B cell (primary cell): Measurements from ENCODE around the gene ESR2. TPM values are rescaled to one million over a fixed set of nuclear protein-coding genes. Genes with fewer than 3 reads are reported as not detected.

Experiments used
- ATAC-seq: fragments of 200-7000 bp; cut with Tn5 transposase; one replicate; pipeline ENCODE4 v1.10.0; 2021; ENCODE audit warnings: low read depth, mild to moderate bottlenecking, moderate number of reproducible peaks, moderate library complexity
- CTCF ChIA-PET: fragments of 350-600 bp; sonication (Branson Sonifier 250); formaldehyde crosslinking; loops from one replicate; lab custom pipeline; 2021; ENCODE audit warnings: antibody characterized with exemption, inconsistent platforms; lab: Charles Lee
- POLR2A ChIA-PET: fragments of 350-600 bp; sonication (Branson Sonifier 250); formaldehyde crosslinking; loops from one replicate; lab custom pipeline; 2021; ENCODE audit warnings: antibody characterized with exemption; lab: Charles Lee
- DNase-seq: peaks from one replicate; pipeline ENCODE4 v3.0.0; 2013
- H2AFZ ChIP-seq: 2 replicates; pipeline ENCODE4 v1.6.1; 2012; ENCODE audit warnings: mild to moderate bottlenecking, low read depth, low read length; ENCODE audit not compliant: insufficient read depth, poor library complexity, severe bottlenecking
- H3K27ac ChIP-seq, 2 donors: 1 replicate in 1 of 2; 2 replicates in 1 of 2; pipeline ENCODE4 v1.5.1; 2012 to 2013; ENCODE audit warnings: low read length in 2 of 2, mild to moderate bottlenecking in 2 of 2, moderate library complexity in 1 of 2
- H3K27me3 ChIP-seq, 4 experiments: fragments of 200-600 bp in 1 of 4; sonication (generic) in 1 of 4; replicated peaks in 1 of 4; 1 replicate in 2 of 4; 2 replicates in 2 of 4; pipeline versions ENCODE4 v1.6.1 to v1.7.0; 2013 to 2016; ENCODE audit warnings: low read length in 3 of 4, mild to moderate bottlenecking in 2 of 4, mixed read lengths in 1 of 4, moderate library complexity in 1 of 4; ENCODE audit not compliant: insufficient read depth in 4 of 4, control insufficient read depth in 3 of 4; ENCODE audit errors: control extremely low read depth in 1 of 4
- H3K36me3 ChIP-seq, 2 experiments: replicated peaks in 1 of 2; 1 replicate in 1 of 2; 2 replicates in 1 of 2; pipeline versions ENCODE4 v1.6.1 to v1.7.1; 2013; ENCODE audit warnings: low read length in 1 of 2; ENCODE audit not compliant: insufficient read depth in 2 of 2, control insufficient read depth in 1 of 2; ENCODE audit errors: control extremely low read depth in 1 of 2, extremely low read depth in 1 of 2
- H3K4me1 ChIP-seq, 2 donors: fragments of 200-600 bp in 1 of 2; sonication (generic) in 1 of 2; 1 replicate in 1 of 2; 2 replicates in 1 of 2; pipeline versions ENCODE4 v1.5.1 to v1.6.1; 2013 to 2017; ENCODE audit warnings: low read length in 2 of 2; ENCODE audit not compliant: control insufficient read depth in 2 of 2, insufficient read depth in 2 of 2
- H3K4me2 ChIP-seq: replicated peaks from 2 replicates; pipeline ENCODE3; 2012; ENCODE audit warnings: mild to moderate bottlenecking, low read depth, low read length; ENCODE audit not compliant: poor library complexity, severe bottlenecking
- H3K4me3 ChIP-seq, 5 experiments: fragments of 200-600 bp in 1 of 5; sonication (generic) in 1 of 5; 1 replicate in 3 of 5; 2 replicates in 2 of 5; pipeline versions ENCODE4 v1.5.1 to v1.7.0; 2011 to 2016; ENCODE audit warnings: low read length in 4 of 5, mild to moderate bottlenecking in 4 of 5, low read depth in 2 of 5, control low read depth in 1 of 5, moderate library complexity in 1 of 5; ENCODE audit not compliant: insufficient read depth in 1 of 5; ENCODE audit errors: control extremely low read depth in 1 of 5, extremely low read depth in 1 of 5
- H3K79me2 ChIP-seq: fragments of 200-600 bp; sonication (generic); one replicate; pipeline ENCODE4 v1.6.0; 2016; ENCODE audit warnings: low read length; ENCODE audit not compliant: control insufficient read depth, insufficient read depth
- H3K9ac ChIP-seq: fragments of 200-600 bp; sonication (generic); 2 replicates; pipeline ENCODE4 v1.6.1; 2017; ENCODE audit warnings: mild to moderate bottlenecking, low read length, moderate library complexity
- H3K9me3 ChIP-seq, 3 donors: one replicate each; pipeline versions ENCODE4 v1.6.1 to v1.7.1; 2013; ENCODE audit warnings: low read length in 2 of 3; ENCODE audit not compliant: control insufficient read depth in 2 of 3, insufficient read depth in 1 of 3; ENCODE audit errors: control extremely low read depth in 1 of 3
- H4K20me1 ChIP-seq: 2 replicates; pipeline ENCODE4 v1.6.0; 2012; ENCODE audit warnings: mild to moderate bottlenecking, low read length; ENCODE audit not compliant: insufficient read depth, control insufficient read depth, poor library complexity, severe bottlenecking
- H3K27ac Mint-ChIP-seq: one replicate; pipeline ENCODE4 v1.8.0; 2021; ENCODE audit warnings: mixed read lengths
- H3K27me3 Mint-ChIP-seq: one replicate; pipeline ENCODE4 v1.8.0; 2021; ENCODE audit warnings: mixed read lengths
- H3K4me1 Mint-ChIP-seq: one replicate; pipeline ENCODE4 v1.8.0; 2021; ENCODE audit warnings: mixed read lengths
- H3K4me3 Mint-ChIP-seq: one replicate; pipeline ENCODE4 v1.8.0; 2021; ENCODE audit warnings: mixed read lengths
- H3K9me3 Mint-ChIP-seq: one replicate; pipeline ENCODE4 v1.8.0; 2022; ENCODE audit warnings: mixed read lengths; ENCODE audit not compliant: insufficient read depth
- CTCF ChIP-seq: fragments of 200-600 bp; IDR thresholded peaks from one replicate; pipeline ENCODE4 v1.8.0; 2022; ENCODE audit warnings: antibody characterized with exemption, mild to moderate bottlenecking
- EZH2 ChIP-seq: IDR thresholded peaks from 2 replicates; pipeline ENCODE4 v1.6.1; 2012; ENCODE audit warnings: borderline replicate concordance, low read depth, mild to moderate bottlenecking, moderate library complexity, low read length; ENCODE audit not compliant: insufficient read depth, poor library complexity, severe bottlenecking
- WGBS: methylation state at CpG from one replicate; pipeline ENCODE4 v1.1.5; 2013; ENCODE audit warnings: missing lambda C conversion rate; ENCODE audit not compliant: insufficient coverage; 5-methylcytosine and 5-hydroxymethylcytosine counted together
- intact Hi-C: fragments of 100-400 bp; cut with micrococcal nuclease; formaldehyde crosslinking; loops from one replicate; pipeline ENCODE4 v1.10.0; 2022
- polyA plus RNA-seq: library from polyadenylated mRNA; depleted of rRNA; stranded (reverse); fragments of >200 nt; gene quantifications from 2 replicates; pipeline ENCODE4 v1.2.3, GENCODE V29; 2012
- total RNA-seq, 2 donors: library from RNA; stranded (reverse); fragments of 120-200 nt in 1 of 2; gene quantifications; 1 replicate in 1 of 2; 2 replicates in 1 of 2; pipeline versions ENCODE4 v1.2.3 to v1.2.4, GENCODE V29; 2013 to 2022

The ESR2 gene
- total and polyA plus RNA-seq, 2 donors (not counting 1 experiment from before 2014, with no cell fraction given): 5.4 to 87.8 TPM

- H3K4me3 ChIP-seq: no peak overlapping the region
- H4K20me1 ChIP-seq: no peaks in the 10 kb centered on the region
- POLR2A ChIA-PET: no interaction called here
- peaks cover 1 to 7% of the 10 kb centered on the region in 2 experiments for H3K36me3 ChIP-seq
- no peaks in the 10 kb centered on the region for H3K9me3 ChIP-seq
- intact Hi-C loops: loop anchor here (1.0 kb wide), 1 partner anchor 158 kb away; no protein-coding TSS in a partner anchor
- no peak for TF ChIP-seq EZH2
- TF ChIP-seq CTCF: no peak
- H2AFZ ChIP-seq: no peak overlapping the region
- no peak overlapping the region for H3K9ac ChIP-seq
- H3K4me1 Mint-ChIP-seq: no peaks in the 10 kb centered on the region
- H3K27ac ChIP-seq: no peak overlapping the region
- no peaks in the 10 kb centered on the region for H3K4me1 ChIP-seq
- no peaks in the 10 kb centered on the region for H3K27me3 Mint-ChIP-seq
- no peak overlapping the region for H3K4me2 ChIP-seq
- CTCF ChIA-PET: interaction anchor here (0.6 to 8.8 kb wide), 21 partner anchors 8 to 550 kb away, joined by 3 to 120 read pairs (median 4); partner anchors contain the start of gene ESR2
- no peaks in the 10 kb centered on the region for H3K9me3 Mint-ChIP-seq
- WGBS: 88% methylated on average over 5 of the region's 9 CpGs
- ATAC-seq: no peak
- H3K79me2 ChIP-seq: no peaks in the 10 kb centered on the region
- H3K4me3 Mint-ChIP-seq: no peak overlapping the region
- no peaks in the 10 kb centered on the region for H3K27me3 ChIP-seq
- DNase-seq: peak; percentile 33
- H3K27ac Mint-ChIP-seq: no peak overlapping the region
Observed at GRCh38 chr14:64137657-64138290, 156.4 kb downstream of the ESR2 start.

- H3K27me3 ChIP-seq: no peaks in the 10 kb centered on the region
- 100% methylated on average over 2 of the region's 6 CpGs for WGBS
- no peak overlapping the region for H3K9ac ChIP-seq
- H3K4me1 Mint-ChIP-seq: no peaks in the 10 kb centered on the region
- ChIA-PET CTCF (no interaction called here), POLR2A (no interaction called here)
- H3K4me3 ChIP-seq: no peak overlapping the region
- no peaks in the 10 kb centered on the region for H3K79me2 ChIP-seq
- no peak overlapping the region for H3K4me3 Mint-ChIP-seq
- H3K27me3 Mint-ChIP-seq: no peaks in the 10 kb centered on the region
- H3K27ac Mint-ChIP-seq: no peak overlapping the region
- no peaks in the 10 kb centered on the region for H4K20me1 ChIP-seq
- intact Hi-C loops: no loop called here
- TF ChIP-seq CTCF (no peak), EZH2 (no peak)
- H3K27ac ChIP-seq: no peak overlapping the region
- ATAC-seq: no peak
- no peaks in the 10 kb centered on the region for H3K4me1 ChIP-seq
- H3K36me3 ChIP-seq: peaks cover 0 to 20% of the 10 kb centered on the region in 2 experiments
- no peaks in the 10 kb centered on the region for H3K9me3 ChIP-seq
- H2AFZ ChIP-seq: no peak overlapping the region
- H3K9me3 Mint-ChIP-seq: no peaks in the 10 kb centered on the region
- no peak for DNase-seq
- H3K4me2 ChIP-seq: no peak overlapping the region
Observed at GRCh38 chr14:64126548-64126947, 167.6 kb downstream of the ESR2 start.
